ENCODE data around the gene IP6K2. TPM values are rescaled to one million over a fixed set of nuclear protein-coding genes. Genes with fewer than 3 reads are reported as not detected.

IP6K2 gene
- total and polyA plus RNA-seq, 2 of the 8 experiments (the other 6 are each of a cell fraction or from before 2014, with no cell fraction given) = 95.8 to 144 TPM

GRCh38 chr3:48672522-48672921 is 44.5 kb downstream of the IP6K2 start (continued):
- TF ChIP-seq CHD7 (IDR thresholded peaks at IDR 0.05; ENCODE audit: insufficient replicate concordance, low read length) = no peak
